GM19351 (cell line): Measurements from ENCODE around the gene NUTM2A.
"Not testable (repeated sequence)": the region's sequence is repeated elsewhere in the genome, so short reads cannot be mapped to it uniquely, and the experiment has no call there.

ENCODE experiments used
- ATAC-seq: cut with Tn5 transposase; IDR thresholded peaks from one replicate; pipeline ENCODE4 v1.9.1; 2021; ENCODE audit warnings: mild to moderate bottlenecking, moderate library complexity; ENCODE audit not compliant: unreplicated experiment

NUTM2A gene

GRCh38 chr10:87225148-87225547 lies at the start of gene NUTM2A:
Gene NUTM2A, plus strand, starts transcription at chr10:87225448. Its CDS starts 383 bp downstream, at chr10:87225831.
- ATAC-seq, result not testable (repeated sequence)

- ATAC-seq, result not testable (repeated sequence)
Observed at GRCh38 chr10:87177587-87177986, 47.7 kb upstream of the NUTM2A start.

GRCh38 chr10:87184421-87184820 lies 40.8 kb upstream of the NUTM2A start:
- ATAC-seq, result not testable (repeated sequence)

GRCh38 chr10:87186016-87186415 lies 39.2 kb upstream of the NUTM2A start:
- not testable (repeated sequence) for ATAC-seq

- ATAC-seq, result not testable (repeated sequence)
Observed at GRCh38 chr10:87187573-87187972, 37.7 kb upstream of the NUTM2A start.

GRCh38 chr10:87191841-87192240 lies 33.4 kb upstream of the NUTM2A start:
- ATAC-seq, result not testable (repeated sequence)

GRCh38 chr10:87200924-87201323 lies 24.3 kb upstream of the NUTM2A start:
- ATAC-seq, result peak; percentile 70

GRCh38 chr10:87204801-87205200 lies 20.4 kb upstream of the NUTM2A start:
- ATAC-seq, result not testable (repeated sequence)

- not testable (repeated sequence) for ATAC-seq
Observed at GRCh38 chr10:87206922-87207321, 18.3 kb upstream of the NUTM2A start.

- ATAC-seq, result not testable (repeated sequence)
Observed at GRCh38 chr10:87210309-87210708, 14.9 kb upstream of the NUTM2A start.

- ATAC-seq, result not testable (repeated sequence)
Observed at GRCh38 chr10:87211848-87212247, 13.4 kb upstream of the NUTM2A start.

GRCh38 chr10:87213150-87213765 lies 12.0 kb upstream of the NUTM2A start:
- ATAC-seq, result not testable (repeated sequence)

- not testable (repeated sequence) for ATAC-seq
Observed at GRCh38 chr10:87213806-87214205, 11.4 kb upstream of the NUTM2A start.

GRCh38 chr10:87216120-87216519 lies 9.1 kb upstream of the NUTM2A start:
- not testable (repeated sequence) for ATAC-seq

- not testable (repeated sequence) for ATAC-seq
Observed at GRCh38 chr10:87219370-87219769, 5.9 kb upstream of the NUTM2A start.

- not testable (repeated sequence) for ATAC-seq
Observed at GRCh38 chr10:87222789-87223188, 2.5 kb upstream of the NUTM2A start.

- not testable (repeated sequence) for ATAC-seq
Observed at GRCh38 chr10:87228247-87228646, 3.0 kb downstream of the NUTM2A start.

- not testable (repeated sequence) for ATAC-seq
Observed at GRCh38 chr10:87229211-87229610, 4.0 kb downstream of the NUTM2A start.

- not testable (repeated sequence) for ATAC-seq
Observed at GRCh38 chr10:87234854-87235253, 9.6 kb downstream of the NUTM2A start.

- not testable (repeated sequence) for ATAC-seq
Observed at GRCh38 chr10:87237244-87237643, 12.0 kb downstream of the NUTM2A start.

GRCh38 chr10:87239346-87239808 lies 14.1 kb downstream of the NUTM2A start:
- ATAC-seq, result not testable (repeated sequence)

GRCh38 chr10:87242192-87242591 lies 16.9 kb downstream of the NUTM2A start:
- ATAC-seq, result not testable (repeated sequence)

GRCh38 chr10:87247335-87247734 lies 22.1 kb downstream of the NUTM2A start:
- not testable (repeated sequence) for ATAC-seq
